Neural progenitor cell (in vitro differentiated cells): ENCODE results near the gene EFCAB6. TPM values are rescaled to one million over a fixed set of nuclear protein-coding genes. Genes with fewer than 3 reads are reported as not detected.

Source experiments
- DNase-seq: peaks from one replicate; pipeline ENCODE4 v3.0.0-alpha.2; 2016; ENCODE audit warnings: low spot score
- H2AFZ ChIP-seq: fragments of 200-600 bp; sonication (generic); replicated peaks from 2 replicates; pipeline ENCODE4 v1.6.1; 2016; ENCODE audit warnings: antibody characterized with exemption
- H3F3A ChIP-seq: fragments of 200-600 bp; sonication (generic); 2 replicates; pipeline ENCODE4 v1.6.1; 2016; ENCODE audit warnings: antibody characterized with exemption, low read depth
- H3K27ac ChIP-seq: fragments of 200-600 bp; sonication (generic); 2 replicates; pipeline ENCODE4 v1.5.1; 2016; ENCODE audit warnings: mild to moderate bottlenecking
- H3K27me3 ChIP-seq: fragments of 200-600 bp; sonication (generic); 2 replicates; pipeline ENCODE4 v1.6.1; 2016; ENCODE audit warnings: mild to moderate bottlenecking, moderate library complexity
- H3K36me3 ChIP-seq: fragments of 200-600 bp; sonication (generic); 2 replicates; pipeline ENCODE4 v1.5.1; 2016
- H3K4me1 ChIP-seq: fragments of 200-600 bp; sonication (generic); 2 replicates; pipeline ENCODE4 v1.6.1; 2016; ENCODE audit warnings: mixed run types
- H3K4me2 ChIP-seq: fragments of 200-600 bp; sonication (generic); 2 replicates; pipeline ENCODE4 v1.6.1; 2016
- H3K4me3 ChIP-seq: fragments of 200-600 bp; sonication (generic); 2 replicates; pipeline ENCODE4 v1.5.1; 2016
- H3K79me2 ChIP-seq: fragments of 200-600 bp; sonication (generic); 2 replicates; pipeline ENCODE4 v1.6.1; 2016; ENCODE audit warnings: low read depth
- H3K9ac ChIP-seq: fragments of 200-600 bp; sonication (generic); 2 replicates; pipeline ENCODE4 v1.6.1; 2016
- H3K9me3 ChIP-seq: fragments of 200-600 bp; sonication (generic); 2 replicates; pipeline ENCODE4 v1.5.1; 2016; ENCODE audit warnings: low read depth
- H4K20me1 ChIP-seq: fragments of 200-600 bp; sonication (generic); 2 replicates; pipeline ENCODE4 v1.6.1; 2016; ENCODE audit warnings: low read depth
- H3K27ac Mint-ChIP-seq: 3 replicates; pipeline ENCODE4 v1.8.0; 2021; ENCODE audit warnings: mixed read lengths
- H3K27me3 Mint-ChIP-seq: 2 replicates; pipeline ENCODE4 v1.8.0; 2022; ENCODE audit warnings: low read depth, mild to moderate bottlenecking, inconsistent platforms, moderate library complexity, mixed read lengths; ENCODE audit not compliant: insufficient read depth
- H3K36me3 Mint-ChIP-seq: 3 replicates; pipeline ENCODE4 v1.8.0; 2021; ENCODE audit warnings: mixed read lengths
- H3K4me1 Mint-ChIP-seq: 3 replicates; pipeline ENCODE4 v1.8.0; 2021; ENCODE audit warnings: mixed read lengths
- H3K4me3 Mint-ChIP-seq: 3 replicates; pipeline ENCODE4 v1.8.0; 2021; ENCODE audit warnings: mild to moderate bottlenecking, moderate library complexity, mixed read lengths
- H3K9me3 Mint-ChIP-seq: 3 replicates; pipeline ENCODE4 v1.8.0; 2020; ENCODE audit warnings: mixed read lengths
- EZH2 ChIP-seq: fragments of 200-600 bp; sonication (generic); IDR thresholded peaks from 2 replicates; pipeline ENCODE4 v1.6.1; 2017; ENCODE audit warnings: antibody characterized with exemption, mild to moderate bottlenecking, moderate library complexity
- EZH2phosphoT487 ChIP-seq: fragments of 200-600 bp; sonication (generic); IDR thresholded peaks from 2 replicates; pipeline ENCODE4 v1.6.1; 2017; ENCODE audit warnings: antibody characterized with exemption
- total RNA-seq: library from RNA; depleted of rRNA; stranded (reverse); fragments of >200 nt; gene quantifications from 2 replicates; pipeline ENCODE4 v1.2.3, GENCODE V29; 2015; ENCODE audit warnings: low replicate concordance
- TF ChIP-seq, protein P1 (sequence below): fragments of 200-600 bp; sonication (generic); IDR thresholded peaks from 2 replicates; pipeline ENCODE4 v1.5.1; 2017; ENCODE audit warnings: antibody characterized with exemption, mild to moderate bottlenecking

The EFCAB6 gene
- total RNA-seq, 1 donor from 2014 or later, result 4.9 TPM

DNA sequence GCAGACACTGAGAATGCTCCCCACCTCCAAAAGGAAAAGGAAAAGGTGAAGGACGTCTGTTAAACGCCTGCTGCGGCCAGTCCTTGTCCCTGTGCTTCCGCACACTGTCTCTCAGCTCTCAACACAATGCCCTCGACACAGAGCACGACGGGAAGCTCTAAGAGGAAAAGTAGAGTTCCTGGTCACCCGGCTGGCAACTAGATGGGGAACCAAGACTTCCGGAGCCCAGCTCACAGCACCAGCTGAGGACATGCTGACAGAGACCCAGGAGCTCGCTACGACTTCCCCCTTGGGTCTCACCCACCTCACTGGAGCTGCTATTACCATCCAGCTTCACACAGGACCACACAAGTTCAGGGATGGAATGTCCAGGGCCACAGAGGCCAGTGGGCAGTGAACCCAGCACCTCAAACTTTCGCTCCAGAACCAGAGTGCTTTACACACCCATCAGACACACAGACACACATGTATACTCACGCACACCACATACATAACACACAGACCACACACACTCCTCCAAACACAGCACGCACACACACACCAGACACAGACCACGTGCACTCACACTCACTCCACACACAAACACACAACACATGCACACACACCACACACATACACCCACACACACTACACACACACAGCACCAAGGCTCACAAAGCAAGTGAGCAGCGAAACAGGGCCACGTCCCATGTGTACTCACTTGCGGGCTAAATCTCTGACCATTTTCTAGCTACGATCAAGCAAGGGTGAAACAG lies 40.6 kb upstream of the EFCAB6 start:
- H3K9me3 Mint-ChIP-seq, result peaks cover 5% of the 10 kb centered on the region
- H3K36me3 Mint-ChIP-seq, result no peaks in the 10 kb centered on the region
- Histone ChIP-seq H3K27me3 (no peaks in the 10 kb centered on the region), H3K36me3 (no peaks in the 10 kb centered on the region), H3K4me1 (peaks cover 6% of the 10 kb centered on the region), H3K79me2 (peaks cover 52% of the 10 kb centered on the region), H3K27ac (no peak overlapping the region), H3K4me2 (no peak overlapping the region), H3K4me3 (no peak overlapping the region), H2AFZ (no peak overlapping the region), H3K9ac (no peak overlapping the region), H4K20me1 (peaks cover 60% of the 10 kb centered on the region), H3F3A (no peaks in the 10 kb centered on the region), H3K9me3 (peaks cover 8% of the 10 kb centered on the region)
- peaks cover 12% of the 10 kb centered on the region for H3K4me1 Mint-ChIP-seq
- peaks cover 7% of the 10 kb centered on the region for H3K27me3 Mint-ChIP-seq
- peak overlapping the region; percentile 1 for H3K27ac Mint-ChIP-seq
- TF ChIP-seq, protein P1, sequence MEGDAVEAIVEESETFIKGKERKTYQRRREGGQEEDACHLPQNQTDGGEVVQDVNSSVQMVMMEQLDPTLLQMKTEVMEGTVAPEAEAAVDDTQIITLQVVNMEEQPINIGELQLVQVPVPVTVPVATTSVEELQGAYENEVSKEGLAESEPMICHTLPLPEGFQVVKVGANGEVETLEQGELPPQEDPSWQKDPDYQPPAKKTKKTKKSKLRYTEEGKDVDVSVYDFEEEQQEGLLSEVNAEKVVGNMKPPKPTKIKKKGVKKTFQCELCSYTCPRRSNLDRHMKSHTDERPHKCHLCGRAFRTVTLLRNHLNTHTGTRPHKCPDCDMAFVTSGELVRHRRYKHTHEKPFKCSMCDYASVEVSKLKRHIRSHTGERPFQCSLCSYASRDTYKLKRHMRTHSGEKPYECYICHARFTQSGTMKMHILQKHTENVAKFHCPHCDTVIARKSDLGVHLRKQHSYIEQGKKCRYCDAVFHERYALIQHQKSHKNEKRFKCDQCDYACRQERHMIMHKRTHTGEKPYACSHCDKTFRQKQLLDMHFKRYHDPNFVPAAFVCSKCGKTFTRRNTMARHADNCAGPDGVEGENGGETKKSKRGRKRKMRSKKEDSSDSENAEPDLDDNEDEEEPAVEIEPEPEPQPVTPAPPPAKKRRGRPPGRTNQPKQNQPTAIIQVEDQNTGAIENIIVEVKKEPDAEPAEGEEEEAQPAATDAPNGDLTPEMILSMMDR, result no peak
- TF ChIP-seq EZH2phosphoT487 (no peak), EZH2 (no peak)
- no peak for DNase-seq
- no peak overlapping the region for H3K4me3 Mint-ChIP-seq

DNA sequence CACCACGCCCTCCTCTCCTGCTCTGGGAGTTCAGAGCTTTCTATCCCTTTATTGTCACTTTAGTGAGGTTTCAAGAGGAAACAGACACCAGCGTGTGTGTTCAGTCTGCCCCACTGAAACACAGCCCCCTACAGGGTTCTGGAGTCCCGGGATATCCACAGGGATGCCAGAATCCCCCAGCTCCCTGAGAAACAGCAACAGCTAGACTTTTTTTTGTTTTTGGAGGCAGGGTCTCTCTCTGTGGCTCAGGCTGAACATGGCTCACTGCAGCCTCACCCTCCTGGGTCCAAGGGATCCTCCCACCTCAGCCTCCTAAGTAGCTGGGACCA lies 39.8 kb upstream of the EFCAB6 start:
- H3K36me3 Mint-ChIP-seq, result no peaks in the 10 kb centered on the region
- Histone ChIP-seq H3K4me2 (no peak overlapping the region), H3F3A (no peaks in the 10 kb centered on the region), H3K4me1 (peaks cover 6% of the 10 kb centered on the region), H3K27ac (no peak overlapping the region), H3K9me3 (peaks cover 3% of the 10 kb centered on the region), H3K36me3 (no peaks in the 10 kb centered on the region), H3K27me3 (no peaks in the 10 kb centered on the region), H3K79me2 (peaks cover 48% of the 10 kb centered on the region), H3K4me3 (no peak overlapping the region), H4K20me1 (peaks cover 68% of the 10 kb centered on the region), H3K9ac (no peak overlapping the region), H2AFZ (no peak overlapping the region)
- TF ChIP-seq, protein P1, result no peak
- TF ChIP-seq EZH2 (no peak), EZH2phosphoT487 (no peak)
- no peak overlapping the region for H3K27ac Mint-ChIP-seq
- peaks cover 9% of the 10 kb centered on the region for H3K27me3 Mint-ChIP-seq
- H3K9me3 Mint-ChIP-seq, result peaks cover 2% of the 10 kb centered on the region
- no peak for DNase-seq
- peaks cover 12% of the 10 kb centered on the region for H3K4me1 Mint-ChIP-seq
- no peak overlapping the region for H3K4me3 Mint-ChIP-seq

DNA sequence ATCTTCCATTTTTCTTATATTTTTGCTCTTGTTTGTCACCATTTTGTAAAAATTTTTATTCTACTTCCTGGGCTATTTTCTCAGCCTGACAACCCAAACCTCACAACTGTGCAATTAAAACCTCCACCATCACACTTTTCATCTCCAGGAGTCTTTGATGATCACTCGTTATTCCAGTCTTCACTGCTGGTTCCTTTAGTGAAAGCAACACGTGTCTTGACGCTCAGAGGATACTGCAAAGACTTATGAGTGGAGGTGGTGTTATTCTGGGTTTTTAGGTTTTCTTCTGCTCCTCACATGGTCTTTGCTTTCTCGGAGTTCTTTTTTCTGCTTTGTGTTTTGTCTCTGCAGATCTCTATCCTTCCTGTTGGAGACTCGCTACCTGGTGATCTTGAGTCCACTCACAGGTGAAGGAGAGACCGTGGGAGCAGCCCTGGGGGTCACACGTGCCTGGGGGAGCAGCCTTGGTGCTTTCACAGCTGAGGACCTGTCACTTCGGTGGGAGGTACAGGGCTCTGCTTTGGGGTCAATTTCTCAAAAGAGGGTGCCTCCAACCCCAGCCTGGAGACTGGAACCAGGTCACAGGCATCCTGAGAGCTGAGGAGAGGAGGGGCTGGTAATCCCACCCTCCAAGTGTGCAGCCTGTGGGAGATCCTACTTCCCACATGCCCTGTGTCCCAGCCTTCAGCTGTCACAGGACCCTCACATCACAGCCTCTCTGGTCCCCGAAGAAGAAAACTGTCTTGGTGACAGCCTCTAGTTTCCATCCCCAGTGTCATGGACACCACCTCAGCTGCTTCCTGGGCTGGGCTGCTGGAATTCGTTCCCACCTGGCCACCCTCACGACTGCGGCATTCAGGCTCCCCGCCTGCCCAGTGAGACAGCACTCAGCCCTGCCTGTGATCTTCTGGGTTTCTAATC lies 39.2 kb upstream of the EFCAB6 start:
- peaks cover 9% of the 10 kb centered on the region for H3K27me3 Mint-ChIP-seq
- no peak for TF ChIP-seq EZH2phosphoT487
- TF ChIP-seq, protein P1, result no peak
- Histone ChIP-seq H3K79me2 (peaks cover 42% of the 10 kb centered on the region), H3K9ac (no peak overlapping the region), H4K20me1 (peaks cover 72% of the 10 kb centered on the region), H3F3A (no peaks in the 10 kb centered on the region), H3K4me2 (no peak overlapping the region), H3K4me1 (peaks cover 6% of the 10 kb centered on the region), H3K9me3 (no peaks in the 10 kb centered on the region), H3K27me3 (no peaks in the 10 kb centered on the region), H3K36me3 (no peaks in the 10 kb centered on the region), H2AFZ (no peak overlapping the region), H3K27ac (no peak overlapping the region), H3K4me3 (no peak overlapping the region)
- H3K27ac Mint-ChIP-seq, result no peak overlapping the region
- H3K4me3 Mint-ChIP-seq, result no peak overlapping the region
- DNase-seq, result no peak
- H3K9me3 Mint-ChIP-seq, result peaks cover 2% of the 10 kb centered on the region
- H3K36me3 Mint-ChIP-seq, result no peaks in the 10 kb centered on the region
- peaks cover 12% of the 10 kb centered on the region for H3K4me1 Mint-ChIP-seq
